Trophoblast cell (in vitro differentiated cells and primary cell): Measurements from ENCODE around the gene CAMP.

Source experiments
- DNase-seq, 2 donors: peaks; one replicate each; pipeline ENCODE4 v3.0.0-alpha.2; 2016
- H2AFZ ChIP-seq: 2 replicates; pipeline ENCODE4 v1.6.1; 2013; ENCODE audit warnings: low read length, moderate library complexity, mild to moderate bottlenecking; ENCODE audit not compliant: insufficient read depth, poor library complexity
- H2AK5ac ChIP-seq: 2 replicates; pipeline ENCODE4 v1.6.1; 2013; ENCODE audit warnings: mild to moderate bottlenecking, low read length
- H2BK120ac ChIP-seq: 2 replicates; pipeline ENCODE4 v1.6.1; 2013; ENCODE audit warnings: low read length, mild to moderate bottlenecking, moderate library complexity; ENCODE audit not compliant: insufficient read depth, poor library complexity
- H2BK12ac ChIP-seq: 2 replicates; pipeline ENCODE4 v1.6.1; 2013; ENCODE audit warnings: mild to moderate bottlenecking, low read length, moderate library complexity
- H2BK5ac ChIP-seq: 2 replicates; pipeline ENCODE4 v1.6.1; 2013; ENCODE audit warnings: low read length, low read depth, moderate library complexity, mild to moderate bottlenecking; ENCODE audit not compliant: poor library complexity
- H3K14ac ChIP-seq: 2 replicates; pipeline ENCODE4 v1.6.1; 2013; ENCODE audit warnings: mild to moderate bottlenecking, low read length
- H3K18ac ChIP-seq: 2 replicates; pipeline ENCODE4 v1.6.1; 2013; ENCODE audit warnings: mild to moderate bottlenecking, low read length
- H3K23ac ChIP-seq: 2 replicates; pipeline ENCODE4 v1.6.1; 2013; ENCODE audit warnings: low read length
- H3K27ac ChIP-seq: 2 replicates; pipeline ENCODE4 v1.5.1; 2013; ENCODE audit warnings: low read depth, mild to moderate bottlenecking, inconsistent platforms, low read length, moderate library complexity
- H3K27me3 ChIP-seq: 2 replicates; pipeline ENCODE4 v1.6.1; 2013; ENCODE audit warnings: inconsistent platforms, mild to moderate bottlenecking, low read length, moderate library complexity; ENCODE audit not compliant: insufficient read depth
- H3K36me3 ChIP-seq, 2 experiments: 1 replicate in 1 of 2; 2 replicates in 1 of 2; pipeline ENCODE4 v1.6.1; 2013; ENCODE audit warnings: low read length in 2 of 2, mild to moderate bottlenecking in 2 of 2, moderate library complexity in 1 of 2; ENCODE audit not compliant: insufficient read depth in 2 of 2, control insufficient read depth in 1 of 2
- H3K4ac ChIP-seq: 2 replicates; pipeline ENCODE4 v1.6.1; 2013; ENCODE audit warnings: low read depth, mild to moderate bottlenecking, low read length, moderate library complexity
- H3K4me1 ChIP-seq, 2 experiments: 1 replicate in 1 of 2; 2 replicates in 1 of 2; pipeline ENCODE4 v1.6.1; 2013; ENCODE audit warnings: low read length in 2 of 2, mild to moderate bottlenecking in 2 of 2, moderate library complexity in 1 of 2; ENCODE audit not compliant: insufficient read depth in 2 of 2, control insufficient read depth in 1 of 2
- H3K4me2 ChIP-seq: 2 replicates; pipeline ENCODE4 v1.6.1; 2013; ENCODE audit warnings: inconsistent platforms, mild to moderate bottlenecking, low read length, moderate library complexity
- H3K4me3 ChIP-seq: 2 replicates; pipeline ENCODE4 v1.5.1; 2013; ENCODE audit warnings: mild to moderate bottlenecking, low read depth, low read length, inconsistent platforms
- H3K79me1 ChIP-seq: one replicate; pipeline ENCODE4 v1.6.1; 2013; ENCODE audit warnings: low read length
- H3K79me2 ChIP-seq: 2 replicates; pipeline ENCODE4 v1.6.1; 2013; ENCODE audit warnings: low read length, mild to moderate bottlenecking; ENCODE audit not compliant: control insufficient read depth, insufficient read depth, poor library complexity
- H3K9ac ChIP-seq: 2 replicates; pipeline ENCODE4 v1.6.1; 2013; ENCODE audit warnings: mild to moderate bottlenecking, low read length
- H3K9me3 ChIP-seq: 2 replicates; pipeline ENCODE4 v1.6.1; 2013; ENCODE audit warnings: low read depth, mild to moderate bottlenecking, control low read depth, inconsistent platforms, low read length; ENCODE audit not compliant: insufficient read depth
- H4K12ac ChIP-seq: 2 replicates; pipeline ENCODE4 v1.6.1; 2013; ENCODE audit warnings: low read depth, mild to moderate bottlenecking, low read length, moderate library complexity
- H4K8ac ChIP-seq: 2 replicates; pipeline ENCODE4 v1.6.1; 2013; ENCODE audit warnings: low read depth, mild to moderate bottlenecking, low read length, moderate library complexity
- H4K91ac ChIP-seq: one replicate; pipeline ENCODE4 v1.6.1; 2013; ENCODE audit warnings: low read depth, mild to moderate bottlenecking, low read length, moderate library complexity
- WGBS: extraction: QIAGEN DNeasy Blood & Tissue Kit; methylation state at CpG from one replicate; pipeline ENCODE4 v1.1.7; 2013; ENCODE audit warnings: missing lambda C conversion rate; ENCODE audit not compliant: insufficient read length, insufficient coverage; ENCODE audit errors: extremely low coverage; 5-methylcytosine and 5-hydroxymethylcytosine counted together

Gene CAMP

DNA sequence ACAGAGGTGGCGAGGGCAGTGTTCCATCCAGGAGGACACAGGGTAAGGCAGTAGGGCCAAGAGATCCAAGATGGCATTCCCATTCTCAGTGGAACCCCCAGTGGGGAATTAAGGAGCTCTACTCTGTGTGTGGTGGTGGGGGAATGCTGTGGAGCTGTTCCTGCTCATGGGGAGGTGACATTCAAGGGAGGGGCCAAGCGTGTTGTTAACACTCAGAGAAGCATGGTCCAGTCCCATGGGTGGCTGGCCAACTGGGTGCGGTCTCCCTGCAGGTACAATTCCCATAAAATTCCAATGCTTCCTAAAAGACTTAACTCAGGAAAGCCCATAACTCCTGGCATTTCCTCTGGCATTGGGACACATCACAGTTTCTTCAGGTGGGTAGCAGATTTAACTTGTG, 2.3 kb downstream of the CAMP start:
- H3K27ac ChIP-seq = no peak overlapping the region
- H3K14ac ChIP-seq = no peak overlapping the region
- no peaks in the 10 kb centered on the region for H3K79me2 ChIP-seq
- H2BK12ac ChIP-seq = no peak overlapping the region
- no peak overlapping the region for H2AK5ac ChIP-seq
- DNase-seq = no peak
- no peak overlapping the region for H2BK5ac ChIP-seq
- H3K79me1 ChIP-seq = no peaks in the 10 kb centered on the region
- no peak overlapping the region for H3K9ac ChIP-seq
- no CpG with 5 or more reads among the region's 3 CpGs for WGBS
- H3K4me2 ChIP-seq = no peak overlapping the region
- H2BK120ac ChIP-seq = no peak overlapping the region
- H4K91ac ChIP-seq = no peak overlapping the region
- H4K12ac ChIP-seq = no peak overlapping the region
- no peaks in the 10 kb centered on the region for H3K27me3 ChIP-seq
- H3K9me3 ChIP-seq = no peaks in the 10 kb centered on the region
- no peak overlapping the region for H3K4ac ChIP-seq
- H3K23ac ChIP-seq = no peak overlapping the region
- no peak overlapping the region for H3K18ac ChIP-seq
- no peaks in the 10 kb centered on the region for H3K4me1 ChIP-seq
- no peak overlapping the region for H3K4me3 ChIP-seq
- no peak overlapping the region for H4K8ac ChIP-seq
- H3K36me3 ChIP-seq = no peaks in the 10 kb centered on the region
- H2AFZ ChIP-seq = no peak overlapping the region

DNA sequence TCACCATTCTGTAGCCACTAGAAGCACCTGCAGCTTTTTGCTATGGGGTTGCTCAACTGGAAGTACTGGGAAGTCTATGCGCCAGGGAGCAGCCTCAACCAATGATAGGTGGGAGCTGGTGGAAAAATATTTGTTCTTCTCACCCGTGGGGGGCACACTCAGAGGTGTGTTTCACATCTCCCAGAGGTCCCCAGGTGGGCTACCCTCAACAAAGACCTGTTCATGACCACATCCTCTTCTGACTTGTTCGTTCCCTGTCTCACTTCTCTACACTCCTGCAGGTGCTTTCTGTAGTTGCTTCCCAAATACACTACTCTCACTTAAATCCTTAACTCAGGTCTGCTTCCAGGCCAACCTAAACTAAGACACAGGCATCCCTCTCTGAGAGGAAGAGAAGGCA, 3.6 kb downstream of the CAMP start:
- Histone ChIP-seq H2BK12ac (no peak overlapping the region), H3K4me3 (no peak overlapping the region)
- WGBS = no CpG with 5 or more reads among the region's 3 CpGs

DNA sequence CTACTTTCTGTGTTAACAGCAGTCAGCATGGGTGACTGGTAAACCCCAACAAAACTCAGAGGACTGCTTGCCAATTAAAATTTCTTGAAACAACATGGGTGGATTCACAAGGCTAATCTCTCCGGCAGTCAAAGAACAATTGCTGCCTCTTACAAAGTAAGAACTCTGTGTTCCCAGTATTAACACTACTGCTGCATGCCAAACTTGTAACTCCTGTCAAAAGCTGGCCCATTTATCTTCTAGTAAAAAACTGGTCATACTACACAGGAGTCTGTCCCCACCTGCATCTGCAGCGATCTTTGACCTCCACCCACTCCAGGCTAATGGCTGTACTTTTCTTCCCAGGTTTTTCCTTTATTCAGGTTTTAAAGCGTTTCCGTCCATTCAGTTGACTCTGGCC, 8.9 kb downstream of the CAMP start:
- Histone ChIP-seq H2BK5ac (no peak overlapping the region), H2AK5ac (no peak overlapping the region)

More for the DNA sequence above, 3.6 kb downstream of the CAMP start:
- no peak overlapping the region for H3K9ac ChIP-seq
- H3K14ac ChIP-seq = no peak overlapping the region
- H3K23ac ChIP-seq = no peak overlapping the region
- H3K4me2 ChIP-seq = no peak overlapping the region
- no peaks in the 10 kb centered on the region for H3K9me3 ChIP-seq
- no peaks in the 10 kb centered on the region for H3K27me3 ChIP-seq
- H3K36me3 ChIP-seq = no peaks in the 10 kb centered on the region
- no peak overlapping the region for H4K8ac ChIP-seq
- no peak overlapping the region for H2AK5ac ChIP-seq
- H3K4me1 ChIP-seq = no peaks in the 10 kb centered on the region
- no peak overlapping the region for H4K12ac ChIP-seq
- no peak overlapping the region for H3K4ac ChIP-seq
- H2BK120ac ChIP-seq = no peak overlapping the region
- no peak overlapping the region for H3K18ac ChIP-seq
- no peak overlapping the region for H2BK5ac ChIP-seq
- DNase-seq = no peak
- no peaks in the 10 kb centered on the region for H3K79me2 ChIP-seq
- no peak overlapping the region for H4K91ac ChIP-seq
- no peak overlapping the region for H2AFZ ChIP-seq
- H3K27ac ChIP-seq = no peak overlapping the region
- no peaks in the 10 kb centered on the region for H3K79me1 ChIP-seq

GRCh38 chr3:48232734-48233133, 9.4 kb downstream of the CAMP start:
- Histone ChIP-seq H3K36me3 (no peaks in the 10 kb centered on the region), H2AK5ac (no peak overlapping the region), H2BK120ac (no peak overlapping the region), H3K4me2 (no peak overlapping the region), H4K91ac (no peak overlapping the region), H3K4me3 (no peak overlapping the region), H2BK5ac (no peak overlapping the region), H4K12ac (no peak overlapping the region), H3K27ac (no peak overlapping the region), H3K18ac (no peak overlapping the region), H3K79me2 (no peaks in the 10 kb centered on the region), H3K14ac (no peak overlapping the region), H4K8ac (no peak overlapping the region), H3K27me3 (no peaks in the 10 kb centered on the region), H3K9ac (no peak overlapping the region), H3K79me1 (no peaks in the 10 kb centered on the region), H3K4ac (no peak overlapping the region), H3K9me3 (no peaks in the 10 kb centered on the region), H2BK12ac (no peak overlapping the region), H3K23ac (no peak overlapping the region), H3K4me1 (no peaks in the 10 kb centered on the region), H2AFZ (no peak overlapping the region)
- peak; percentile 47 to 67 for DNase-seq
- no CpG with 5 or more reads among the region's 6 CpGs for WGBS

More for the DNA sequence above, 8.9 kb downstream of the CAMP start:
- Histone ChIP-seq H3K4ac (no peak overlapping the region), H3K18ac (no peak overlapping the region), H4K12ac (no peak overlapping the region), H2AFZ (no peak overlapping the region), H3K4me3 (no peak overlapping the region), H3K27ac (no peak overlapping the region), H3K36me3 (no peaks in the 10 kb centered on the region), H2BK120ac (no peak overlapping the region), H2BK12ac (no peak overlapping the region), H3K4me2 (no peak overlapping the region), H3K79me2 (no peaks in the 10 kb centered on the region), H3K23ac (no peak overlapping the region), H4K8ac (no peak overlapping the region), H3K14ac (no peak overlapping the region), H4K91ac (no peak overlapping the region), H3K9me3 (no peaks in the 10 kb centered on the region), H3K4me1 (no peaks in the 10 kb centered on the region), H3K27me3 (no peaks in the 10 kb centered on the region), H3K9ac (no peak overlapping the region), H3K79me1 (no peaks in the 10 kb centered on the region)
- no peak for DNase-seq
- no CpG with 5 or more reads among the region's 4 CpGs for WGBS
